ENCODE results near the gene DEDD.

- TF ChIP-seq POLR2A (IDR thresholded peaks at IDR 0.05; ENCODE audit: low read length) (no peak), PBX3 (IDR thresholded peaks at IDR 0.05) (no peak), RNF2 (IDR thresholded peaks at IDR 0.05; ENCODE audit: borderline replicate concordance, low read depth) (no peak), CTCF (IDR thresholded peaks at IDR 0.05) (no peak), EP300 (IDR thresholded peaks at IDR 0.05) (no peak), RFX5 (IDR thresholded peaks at IDR 0.05) (no peak), PHF8 (IDR thresholded peaks at IDR 0.05; ENCODE audit: borderline replicate concordance, low read depth) (no peak), MAZ (IDR thresholded peaks at IDR 0.05; ENCODE audit: borderline replicate concordance, low read depth, low read length) (no peak), NPAS2 (CRISPR knock-in tag; IDR thresholded peaks at IDR 0.05; ENCODE audit: borderline replicate concordance) (no peak), MAX (IDR thresholded peaks at IDR 0.05) (no peak), SREBF2 (IDR thresholded peaks at IDR 0.05) (no peak), CHD2 (IDR thresholded peaks at IDR 0.05; ENCODE audit: low read length, partially characterized antibody) (no peak), HOXA7 (CRISPR knock-in tag; IDR thresholded peaks at IDR 0.05) (no peak), BHLHE40 (IDR thresholded peaks at IDR 0.05; ENCODE audit: low read depth, low read length) (no peak)
Observed at GRCh38 chr1:161173711-161174110, 41.2 kb upstream of the DEDD start.

Data from A549 (cell line).